ENCODE measurements around the gene CLK3.

Gene CLK3

GRCh38 chr15:74611341-74611740 lies 4.3 kb upstream of the CLK3 start:
- no peak for DNase-seq (ENCODE audit: extremely low read depth, low read depth)

DNA sequence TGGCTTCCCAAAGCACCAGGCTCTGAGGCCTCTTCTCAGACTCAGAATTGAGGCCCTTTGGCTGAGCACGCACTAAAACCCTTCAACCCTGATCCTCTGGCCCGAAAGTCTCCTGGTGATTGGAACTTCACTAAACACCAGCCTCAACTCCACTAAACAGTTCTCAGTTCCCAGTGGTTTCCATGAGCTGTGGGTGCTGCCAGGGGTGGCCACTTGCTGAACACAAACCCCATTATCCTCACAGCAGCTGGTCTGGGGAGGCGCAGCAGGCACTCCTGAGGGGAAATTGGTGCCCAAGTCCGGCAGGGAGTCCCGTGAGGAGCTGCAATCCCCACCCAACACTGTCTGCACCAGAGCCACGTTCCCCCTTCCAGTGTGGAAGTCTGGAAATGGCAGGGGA lies 3.8 kb upstream of the CLK3 start:
- no peak for DNase-seq (ENCODE audit: extremely low read depth, low read depth)
- TF ChIP-seq, protein P1, sequence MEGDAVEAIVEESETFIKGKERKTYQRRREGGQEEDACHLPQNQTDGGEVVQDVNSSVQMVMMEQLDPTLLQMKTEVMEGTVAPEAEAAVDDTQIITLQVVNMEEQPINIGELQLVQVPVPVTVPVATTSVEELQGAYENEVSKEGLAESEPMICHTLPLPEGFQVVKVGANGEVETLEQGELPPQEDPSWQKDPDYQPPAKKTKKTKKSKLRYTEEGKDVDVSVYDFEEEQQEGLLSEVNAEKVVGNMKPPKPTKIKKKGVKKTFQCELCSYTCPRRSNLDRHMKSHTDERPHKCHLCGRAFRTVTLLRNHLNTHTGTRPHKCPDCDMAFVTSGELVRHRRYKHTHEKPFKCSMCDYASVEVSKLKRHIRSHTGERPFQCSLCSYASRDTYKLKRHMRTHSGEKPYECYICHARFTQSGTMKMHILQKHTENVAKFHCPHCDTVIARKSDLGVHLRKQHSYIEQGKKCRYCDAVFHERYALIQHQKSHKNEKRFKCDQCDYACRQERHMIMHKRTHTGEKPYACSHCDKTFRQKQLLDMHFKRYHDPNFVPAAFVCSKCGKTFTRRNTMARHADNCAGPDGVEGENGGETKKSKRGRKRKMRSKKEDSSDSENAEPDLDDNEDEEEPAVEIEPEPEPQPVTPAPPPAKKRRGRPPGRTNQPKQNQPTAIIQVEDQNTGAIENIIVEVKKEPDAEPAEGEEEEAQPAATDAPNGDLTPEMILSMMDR (IDR thresholded peaks at IDR 0.05; ENCODE audit: low read depth, low read length): no peak

More at GRCh38 chr15:74611341-74611740, 4.3 kb upstream of the CLK3 start:
- TF ChIP-seq, protein P1 (IDR thresholded peaks at IDR 0.05; ENCODE audit: low read depth, low read length): no peak

DNA sequence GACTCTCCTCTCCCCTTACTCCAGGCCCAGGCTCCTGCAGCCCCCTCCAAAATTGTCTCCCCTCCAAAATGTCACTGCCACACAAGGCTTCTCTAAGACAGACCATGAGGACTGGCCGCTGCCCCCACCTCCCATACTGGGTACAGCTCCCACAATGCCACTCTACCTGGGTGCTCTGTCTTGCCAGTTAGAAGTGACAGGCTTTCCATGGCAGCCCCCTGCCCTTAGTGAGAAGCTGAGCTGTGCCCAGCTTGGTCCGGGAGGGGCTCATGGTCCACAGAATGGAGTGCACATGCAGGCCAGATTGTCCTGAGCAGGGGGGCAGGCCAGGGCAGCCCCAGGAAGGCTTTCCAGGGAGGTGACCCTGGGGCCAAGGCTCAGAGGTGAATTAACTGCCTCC lies 3.0 kb upstream of the CLK3 start:
- TF ChIP-seq, protein P1 (IDR thresholded peaks at IDR 0.05; ENCODE audit: low read depth, low read length): no peak

DNA sequence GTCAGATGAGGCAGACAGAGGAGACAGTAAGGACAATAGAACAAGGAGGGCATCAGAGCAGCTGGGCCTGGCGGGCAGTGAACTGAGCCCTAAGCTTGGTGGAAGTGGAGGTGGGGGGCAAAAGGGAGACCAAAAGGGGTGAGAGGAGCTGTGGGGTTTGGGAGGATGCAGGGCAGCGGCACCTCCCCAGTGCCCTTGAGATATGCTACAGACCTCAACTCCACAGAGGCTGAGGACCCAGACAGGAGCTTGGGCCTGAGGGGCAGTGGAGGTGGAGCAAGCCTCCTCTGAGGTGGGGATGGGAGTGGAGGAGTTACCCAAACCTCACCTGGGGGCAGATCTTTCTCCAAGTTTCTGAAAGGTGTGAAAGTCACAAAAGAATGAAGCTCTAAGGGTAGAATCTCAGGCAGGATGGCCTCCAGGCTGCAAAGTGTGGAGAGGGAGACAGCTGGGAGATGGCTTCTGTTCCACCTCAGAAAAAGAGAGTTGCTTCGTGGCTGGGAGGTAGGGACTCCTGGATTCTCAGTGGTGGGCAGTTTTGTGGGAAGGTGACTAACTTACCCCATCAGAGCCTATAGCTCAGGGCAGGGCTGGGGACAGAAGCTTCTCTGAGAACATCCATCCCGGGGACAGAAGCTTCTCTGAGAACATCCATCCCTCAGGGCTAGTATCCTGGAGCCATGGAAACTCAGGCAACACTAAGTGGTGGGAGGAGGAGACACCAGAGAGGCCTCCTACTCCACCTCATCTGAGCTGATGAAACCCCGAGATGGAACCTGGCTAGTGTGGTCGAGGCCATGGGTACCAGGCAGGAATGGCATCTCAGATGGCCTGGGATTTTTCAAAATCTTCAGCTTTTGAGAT lies 2.3 kb upstream of the CLK3 start:
- no peak for DNase-seq (ENCODE audit: extremely low read depth, low read depth)
- TF ChIP-seq, protein P1 (IDR thresholded peaks at IDR 0.05; ENCODE audit: low read depth, low read length): no peak

More for the DNA sequence above, 3.0 kb upstream of the CLK3 start:
- no peak for DNase-seq (ENCODE audit: extremely low read depth, low read depth)

DNA sequence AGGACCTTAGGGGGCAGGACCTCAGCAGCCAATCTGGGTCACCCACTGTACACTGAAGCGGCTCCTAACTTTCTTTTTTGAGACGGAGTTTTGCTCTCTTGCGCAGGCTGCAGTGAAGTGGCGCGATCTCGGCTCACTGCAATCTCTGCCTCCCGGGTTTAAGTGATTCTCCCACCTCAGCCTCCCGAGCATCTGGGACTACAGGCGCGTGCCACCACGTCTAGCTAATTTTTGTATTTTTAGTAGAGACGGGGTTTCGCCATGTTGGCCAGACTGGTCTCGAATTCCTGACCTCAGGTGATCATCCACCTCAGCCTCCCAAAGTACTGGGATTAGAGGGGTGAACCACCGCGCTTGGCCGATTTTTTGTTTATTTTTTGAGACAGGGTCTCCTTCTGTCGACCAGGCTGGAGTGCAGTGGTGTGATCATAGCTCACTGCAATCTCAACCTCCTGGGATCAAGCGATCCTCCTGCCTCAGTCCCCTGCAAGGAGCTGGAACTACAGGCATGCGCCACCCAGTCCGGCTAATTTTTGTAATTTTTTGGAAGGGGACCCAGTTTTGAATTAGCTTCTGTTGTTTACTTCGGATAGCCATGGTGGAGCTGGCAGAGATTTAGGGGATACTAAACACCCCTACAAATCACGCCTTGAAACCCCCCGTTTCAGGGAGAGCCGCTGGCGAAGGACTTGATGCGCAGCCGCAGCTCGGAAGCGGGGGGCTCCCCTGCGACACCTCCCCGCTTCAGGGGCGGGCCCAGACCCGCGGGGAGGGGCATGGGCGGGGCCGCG lies 1.5 kb upstream of the CLK3 start:
- TF ChIP-seq, protein P1 (IDR thresholded peaks at IDR 0.05; ENCODE audit: low read depth, low read length): no peak
- no peak for DNase-seq (ENCODE audit: extremely low read depth, low read depth)

DNA sequence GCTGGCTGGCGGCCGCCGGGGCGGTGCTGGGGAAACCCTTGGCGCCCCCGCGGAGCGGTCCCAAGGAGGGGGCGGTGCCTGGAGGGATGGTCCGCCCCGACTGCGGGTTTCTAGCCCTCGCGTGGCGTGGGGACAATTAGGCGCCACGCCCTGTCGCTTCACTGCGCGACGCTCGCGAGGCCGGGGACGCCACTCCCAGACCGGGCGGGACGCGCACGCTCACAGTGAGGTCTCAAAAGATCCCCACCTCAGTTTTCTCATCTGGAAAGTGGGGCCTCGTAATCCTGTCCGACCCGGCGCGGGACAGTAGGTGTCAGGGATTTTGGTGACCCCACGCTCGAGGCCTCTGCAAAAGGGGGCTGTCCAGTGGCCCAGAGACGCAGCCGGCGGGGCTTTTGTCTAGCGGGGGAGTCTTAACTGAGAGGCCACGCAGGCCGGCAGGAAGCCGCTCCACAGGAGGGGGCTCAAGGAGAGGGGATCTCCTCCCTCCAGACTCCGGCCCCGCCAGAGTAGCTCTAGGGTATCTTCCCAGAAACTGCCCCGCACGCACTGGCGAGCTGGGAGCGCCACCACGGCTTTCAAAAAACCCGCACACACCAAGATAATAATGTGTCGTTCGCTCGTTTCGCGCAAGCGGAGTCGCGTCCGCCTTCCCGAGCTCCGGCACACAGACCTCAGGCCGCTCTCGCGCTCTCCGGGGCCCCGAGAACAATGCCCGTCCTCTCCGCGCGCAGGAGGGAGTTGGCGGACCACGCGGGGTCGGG lies 710 bp upstream of the CLK3 start:
- TF ChIP-seq, protein P1 (IDR thresholded peaks at IDR 0.05; ENCODE audit: low read depth, low read length): no peak
- peak; percentile 54 for DNase-seq (ENCODE audit: extremely low read depth, low read depth)
